GM18909 (cell line): ENCODE results near the gene ZNF277.
"Not testable (repeated sequence)": the region's sequence is repeated elsewhere in the genome, so short reads cannot be mapped to it uniquely, and the experiment has no call there.

Experiments used
- ATAC-seq: cut with Tn5 transposase; IDR thresholded peaks from one replicate; pipeline ENCODE4 v1.9.1; 2021; ENCODE audit warnings: mild to moderate bottlenecking; ENCODE audit not compliant: unreplicated experiment, poor library complexity

Gene ZNF277

DNA sequence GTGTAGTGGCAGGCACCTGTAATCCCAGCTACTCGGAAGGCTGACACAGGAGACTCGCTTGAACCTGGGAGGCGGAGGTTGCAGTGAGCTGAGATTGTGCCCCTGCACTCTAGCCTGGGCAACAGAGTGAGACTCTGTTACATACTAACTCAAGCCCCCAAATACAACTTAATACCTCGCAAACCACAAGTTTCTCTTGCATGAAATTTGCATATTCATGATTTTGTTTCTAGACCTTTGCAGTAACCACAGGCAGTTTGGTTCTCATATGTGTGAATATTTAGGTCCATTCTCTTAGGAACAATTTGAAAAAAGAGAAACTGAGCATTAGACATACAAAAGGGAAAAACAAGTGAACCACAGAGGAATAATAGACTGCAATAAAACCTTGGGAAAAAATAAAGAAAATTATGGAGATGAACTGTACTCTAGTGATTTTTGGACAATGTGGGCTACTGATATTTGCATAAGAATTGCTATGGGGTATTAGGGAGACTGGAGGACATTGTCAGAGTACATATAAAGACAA is 77.0 kb downstream of the ZNF277 start:
- ATAC-seq = peak; percentile 66

DNA sequence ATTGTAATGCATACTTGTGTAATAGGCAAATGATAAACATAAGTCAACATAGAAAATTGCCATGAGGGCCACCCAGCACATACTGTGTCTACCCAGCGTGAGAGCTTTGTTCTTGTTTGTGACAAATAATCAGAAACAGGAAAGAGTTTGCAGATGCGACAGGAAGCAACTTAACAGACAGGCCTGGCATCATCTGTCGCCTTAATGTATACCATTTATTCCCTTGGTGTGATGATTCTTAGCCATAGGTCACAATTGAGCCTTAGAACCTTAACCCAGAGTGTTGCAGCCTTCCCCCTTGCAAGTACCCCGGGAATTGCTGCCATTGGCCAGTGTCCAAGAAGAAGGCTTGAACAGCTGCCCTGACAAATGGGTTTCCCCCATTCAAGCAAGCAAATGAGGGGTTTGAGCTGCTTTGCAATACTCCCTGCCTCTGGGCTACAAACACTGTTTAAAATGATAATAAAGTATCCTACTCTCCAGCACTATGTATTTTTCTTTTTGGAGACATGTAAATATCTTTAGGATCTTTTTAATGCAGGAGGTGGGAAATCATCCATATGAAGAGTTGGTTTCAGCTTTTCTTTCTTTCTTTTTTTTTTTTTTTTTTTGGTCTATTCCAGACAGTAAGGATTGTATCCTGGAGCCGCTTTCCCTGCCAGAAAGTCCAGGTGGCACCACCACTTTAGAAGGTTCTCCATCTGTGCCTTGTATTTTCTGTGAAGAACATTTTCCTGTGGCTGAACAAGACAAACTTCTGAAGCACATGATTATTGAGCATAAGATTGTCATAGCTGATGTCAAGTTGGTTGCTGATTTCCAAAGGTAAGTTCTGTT is 80.0 kb downstream of the ZNF277 start:
- ATAC-seq = peak; percentile 77

DNA sequence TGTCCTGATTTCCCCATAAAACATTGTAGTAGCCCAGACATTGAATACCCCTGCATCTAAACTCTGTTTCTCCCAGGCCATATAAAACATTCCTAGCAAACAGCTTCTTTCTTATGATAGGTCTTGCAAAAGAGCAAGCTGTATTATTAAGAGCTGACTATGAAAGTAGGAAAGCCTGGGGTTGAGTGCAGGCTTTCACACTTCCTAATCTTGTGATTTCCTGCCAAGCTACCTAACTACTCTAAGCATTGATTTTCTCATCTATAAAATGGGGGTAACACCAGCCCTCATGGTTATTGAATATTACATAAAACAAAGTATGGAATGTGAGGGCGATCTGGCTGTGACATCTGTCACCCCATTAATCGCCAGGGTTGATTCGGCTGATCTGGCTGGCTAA is 81.8 kb downstream of the ZNF277 start:
- ATAC-seq = no peak

DNA sequence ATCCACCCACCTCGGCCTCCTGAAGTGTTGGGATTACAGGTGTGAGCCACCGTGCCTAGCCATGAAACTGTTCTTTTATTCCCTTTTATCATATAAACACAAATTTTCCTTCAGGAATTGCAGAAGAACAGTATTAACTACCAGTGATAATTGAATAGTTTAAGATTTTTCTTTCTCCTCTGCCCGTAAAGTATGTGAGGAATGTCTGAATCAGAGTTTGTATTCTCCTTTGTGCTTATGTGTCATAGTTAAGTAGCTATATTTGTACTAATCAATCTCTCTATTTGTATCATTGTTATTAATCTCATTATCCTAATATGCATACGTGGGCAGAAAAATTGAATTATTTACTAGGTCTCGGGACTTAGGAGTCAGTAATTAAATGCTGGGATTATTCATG is 83.6 kb downstream of the ZNF277 start:
- ATAC-seq = no peak

DNA sequence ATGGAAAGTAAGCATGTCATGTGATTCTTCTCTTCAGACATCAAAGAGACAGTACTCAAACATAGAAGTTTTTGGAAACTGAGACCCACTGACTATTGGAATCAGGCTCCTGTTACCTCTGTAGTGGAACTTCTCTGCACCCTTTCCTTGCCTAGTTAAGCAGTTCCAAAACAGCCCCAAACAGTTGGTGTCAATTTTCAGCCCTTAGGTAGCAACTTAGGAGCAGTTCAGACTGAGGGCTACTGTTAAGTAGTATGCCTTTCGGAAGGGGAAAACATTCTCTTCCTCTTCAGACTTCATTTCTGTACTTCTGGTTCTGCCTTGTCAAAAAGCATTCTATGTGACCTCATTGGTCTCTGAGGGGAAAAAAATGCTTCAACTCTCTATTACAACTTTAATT is 85.7 kb downstream of the ZNF277 start:
- ATAC-seq = no peak

DNA sequence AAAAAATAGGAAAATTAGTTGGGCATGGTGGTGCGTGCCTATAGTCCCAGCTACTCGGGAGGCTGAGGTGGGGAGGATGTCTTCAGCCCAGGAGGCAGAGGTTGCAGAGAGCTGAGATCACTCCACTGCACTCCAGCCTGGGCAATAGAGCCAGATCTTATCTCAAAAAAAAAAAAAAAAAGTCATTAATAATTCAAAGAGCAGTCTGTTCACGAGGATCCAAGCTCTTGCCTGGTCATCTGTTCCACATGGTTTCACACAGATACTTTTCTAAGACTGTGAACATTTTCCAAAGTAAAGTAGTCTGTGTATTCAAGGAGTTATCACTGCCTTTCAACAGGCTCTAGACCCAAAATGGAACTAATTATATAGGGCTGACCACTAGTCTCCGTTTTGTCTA is 86.9 kb downstream of the ZNF277 start:
- no peak for ATAC-seq

DNA sequence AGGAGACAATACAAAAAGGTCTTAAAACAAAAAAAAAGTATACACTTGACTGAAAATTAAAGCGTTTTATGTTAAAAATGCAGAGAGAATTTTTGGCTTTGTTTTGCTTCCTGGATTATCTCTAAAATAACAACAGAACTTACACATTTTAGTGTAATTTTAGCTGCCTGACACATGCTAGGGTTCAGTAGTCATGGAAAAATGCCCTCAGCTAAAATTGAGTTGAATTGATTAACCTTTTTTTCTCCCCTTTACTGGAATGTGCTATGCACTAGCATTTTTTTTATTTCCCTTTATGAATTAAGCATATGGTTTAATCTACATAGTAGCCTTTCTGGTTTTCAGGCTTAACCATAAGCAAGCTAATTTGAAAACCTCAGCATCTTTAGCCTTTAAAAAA is 89.9 kb downstream of the ZNF277 start:
- no peak for ATAC-seq

DNA sequence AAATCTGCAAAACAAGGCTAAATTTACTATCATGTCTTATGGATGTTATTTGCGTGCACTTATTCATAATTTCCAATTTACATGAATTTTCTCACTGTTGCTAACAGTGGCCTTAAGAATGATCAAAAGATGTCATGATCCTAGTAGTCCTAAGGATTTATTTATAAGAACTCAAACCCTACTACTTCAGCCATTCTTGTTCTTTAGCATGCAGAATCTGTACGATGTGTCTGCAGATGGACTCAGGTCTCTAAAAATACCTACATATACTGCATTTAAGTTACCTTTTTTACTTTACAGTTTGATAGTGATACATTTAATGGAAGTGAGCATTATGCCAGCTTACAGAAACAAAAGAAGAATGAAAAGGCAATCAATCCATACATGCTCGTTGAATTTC is 91.2 kb downstream of the ZNF277 start:
- ATAC-seq = no peak

DNA sequence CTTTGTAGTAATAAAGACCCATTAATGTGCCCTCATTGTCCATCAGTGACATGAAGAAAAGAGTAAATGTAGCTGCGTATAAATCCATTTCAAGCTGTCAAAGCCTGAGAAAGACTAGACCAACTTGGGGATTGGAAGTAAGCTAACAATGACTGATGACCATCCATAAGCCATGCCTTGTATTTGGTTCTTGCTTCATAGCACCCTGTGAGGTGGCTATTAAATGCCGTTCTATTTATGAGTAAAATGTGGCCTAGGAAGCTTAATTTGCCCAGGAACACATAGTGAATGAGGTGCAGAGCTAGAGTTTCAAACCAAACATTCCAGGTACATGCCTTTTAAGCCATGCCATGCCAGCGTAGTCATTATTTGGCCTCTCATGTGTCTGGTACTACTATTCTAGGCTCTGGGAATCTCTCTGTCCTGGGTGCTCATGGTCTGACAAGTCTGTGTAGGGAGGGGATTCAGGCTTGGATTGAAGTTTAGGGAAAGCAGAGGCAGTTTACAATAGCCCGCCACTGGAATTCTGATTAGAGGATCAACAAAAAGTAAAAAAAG is 92.1 kb downstream of the ZNF277 start:
- no peak for ATAC-seq

DNA sequence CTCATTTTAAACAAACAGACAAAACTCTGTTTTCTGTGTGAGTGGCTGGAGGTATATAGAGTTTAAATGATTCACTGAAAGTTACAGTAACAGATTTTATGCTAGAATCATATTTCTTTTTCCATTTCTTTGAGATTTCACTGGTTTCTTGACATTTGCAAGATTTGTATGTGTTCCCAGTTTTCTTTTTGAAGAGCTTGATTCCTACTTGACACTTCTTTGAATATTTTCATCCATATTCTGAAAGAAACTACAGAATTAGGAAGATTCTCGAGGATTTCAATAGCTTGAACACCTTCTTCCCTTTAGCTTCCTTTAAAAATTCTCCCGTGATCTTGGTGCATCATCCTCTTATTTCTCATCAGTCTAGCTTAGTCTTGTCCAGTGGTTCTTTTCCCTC is 93.6 kb downstream of the ZNF277 start:
- no peak for ATAC-seq

DNA sequence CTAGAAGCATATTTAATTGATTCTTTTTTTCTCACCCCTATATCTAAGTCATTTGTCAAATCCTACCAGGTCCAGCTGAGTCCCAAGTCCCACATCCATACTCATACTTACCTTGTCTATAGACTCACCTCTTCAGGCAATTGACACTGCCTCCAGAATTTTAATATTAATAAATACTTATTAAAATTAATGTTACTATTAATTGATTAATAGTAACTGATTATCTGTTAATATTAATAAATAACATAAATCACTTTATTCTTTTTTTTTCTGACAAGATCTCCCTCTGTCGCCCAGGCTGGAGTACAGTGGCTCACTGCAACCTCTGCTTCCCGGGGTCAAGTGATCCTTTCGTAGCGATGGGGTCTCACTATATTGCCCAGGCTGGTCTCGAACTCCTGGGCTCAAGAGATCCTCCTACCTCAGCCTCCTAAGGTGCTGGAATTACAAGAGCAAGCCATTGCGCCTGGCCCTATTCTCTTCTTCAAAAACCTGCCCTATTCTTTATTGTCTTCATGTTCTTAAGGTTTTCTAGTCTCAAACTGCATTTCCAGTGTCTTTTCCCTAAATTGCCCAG is 94.4 kb downstream of the ZNF277 start:
- ATAC-seq = no peak

DNA sequence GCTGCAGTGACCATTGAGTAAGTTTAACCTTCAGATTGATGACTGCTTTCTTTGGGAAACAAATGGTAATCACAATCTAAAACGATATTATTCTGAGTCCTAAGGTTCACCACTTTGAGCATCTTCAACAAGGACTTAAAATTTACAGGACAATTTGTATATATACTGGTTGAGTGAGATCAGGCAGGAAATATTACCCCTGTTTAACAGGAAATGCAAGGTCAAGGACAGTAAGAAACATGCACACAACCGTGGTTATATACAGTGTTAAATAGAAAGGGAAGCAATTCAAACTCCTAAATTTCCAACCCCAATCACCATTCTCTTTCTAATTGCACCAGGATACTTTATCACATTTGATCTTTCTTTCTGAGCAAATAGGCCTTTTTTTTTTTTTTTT is 96.1 kb downstream of the ZNF277 start:
- no peak for ATAC-seq

DNA sequence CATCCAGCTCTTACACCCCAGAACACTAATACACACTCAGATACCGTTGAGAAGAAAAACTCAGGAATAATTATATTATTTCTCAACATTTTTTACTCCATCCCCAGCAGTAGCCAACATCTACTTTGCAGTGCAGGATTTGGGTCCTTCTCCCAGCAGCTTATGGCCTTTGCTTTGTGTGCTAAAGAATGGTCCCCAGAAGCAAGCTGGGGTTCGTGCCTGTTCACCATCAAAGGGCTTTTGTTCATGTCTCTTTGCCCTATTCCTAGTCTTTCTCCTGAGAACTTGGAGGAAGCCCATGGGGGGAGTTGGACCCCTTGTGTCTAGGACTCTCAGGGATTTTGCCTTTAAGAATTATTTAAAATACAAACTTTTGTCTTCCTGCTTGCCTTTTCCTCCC is 100.4 kb downstream of the ZNF277 start:
- ATAC-seq = no peak

DNA sequence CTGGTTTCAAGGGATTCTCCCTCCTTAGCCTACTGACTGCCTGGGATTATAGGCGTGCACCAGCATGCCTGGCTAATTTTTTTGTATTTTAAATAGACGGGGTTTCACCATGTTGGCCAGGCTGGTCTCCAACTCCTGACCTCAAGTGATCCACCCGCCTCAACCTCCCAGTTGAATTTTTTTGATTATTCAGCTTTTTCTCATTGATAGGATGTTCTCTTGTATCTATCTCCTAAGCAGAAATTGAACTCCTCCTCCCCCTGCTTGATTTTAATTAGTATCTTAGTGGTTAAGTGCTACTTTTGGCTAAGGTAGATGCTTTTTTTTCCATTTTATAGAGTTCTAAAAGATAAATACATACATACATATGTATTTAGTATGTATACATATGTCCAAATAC is 101.0 kb downstream of the ZNF277 start:
- no peak for ATAC-seq

DNA sequence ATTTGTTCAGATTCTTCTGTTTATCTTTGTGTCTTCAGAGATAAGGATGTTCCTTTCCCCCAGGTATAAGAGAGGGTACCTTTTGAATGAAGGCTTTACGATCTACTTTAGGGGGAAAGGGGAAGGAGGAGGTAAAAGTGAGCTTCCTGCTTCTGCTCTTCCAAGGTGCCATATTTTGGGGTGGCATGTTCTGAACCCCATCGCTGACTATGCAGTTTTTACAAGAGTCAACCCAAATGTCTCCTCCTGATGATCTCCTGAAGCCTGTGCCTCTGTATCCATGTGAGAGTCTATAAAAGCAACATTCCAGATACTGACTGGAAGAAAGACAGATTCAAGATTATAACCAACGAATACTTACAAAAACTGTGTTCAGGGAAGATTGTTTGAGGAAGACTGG is 102.5 kb downstream of the ZNF277 start:
- ATAC-seq = no peak

DNA sequence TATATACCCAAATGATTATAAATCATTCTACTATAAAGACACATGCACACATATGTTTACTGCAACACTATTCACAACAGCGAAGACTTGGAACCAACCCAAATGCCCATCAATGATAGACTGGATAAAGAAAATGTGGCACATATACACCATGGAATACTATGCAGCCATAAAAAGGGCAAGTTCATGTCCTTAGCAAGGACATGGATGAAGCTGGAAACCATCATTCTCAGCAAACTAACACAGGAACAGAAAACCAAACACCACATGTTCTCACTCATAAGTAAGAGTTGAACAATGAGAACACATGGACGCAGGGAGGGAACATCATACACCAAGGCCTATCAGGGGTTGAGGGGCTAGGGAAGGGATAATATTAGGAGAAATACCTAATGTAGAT is 110.3 kb downstream of the ZNF277 start:
- ATAC-seq = not testable (repeated sequence)

DNA sequence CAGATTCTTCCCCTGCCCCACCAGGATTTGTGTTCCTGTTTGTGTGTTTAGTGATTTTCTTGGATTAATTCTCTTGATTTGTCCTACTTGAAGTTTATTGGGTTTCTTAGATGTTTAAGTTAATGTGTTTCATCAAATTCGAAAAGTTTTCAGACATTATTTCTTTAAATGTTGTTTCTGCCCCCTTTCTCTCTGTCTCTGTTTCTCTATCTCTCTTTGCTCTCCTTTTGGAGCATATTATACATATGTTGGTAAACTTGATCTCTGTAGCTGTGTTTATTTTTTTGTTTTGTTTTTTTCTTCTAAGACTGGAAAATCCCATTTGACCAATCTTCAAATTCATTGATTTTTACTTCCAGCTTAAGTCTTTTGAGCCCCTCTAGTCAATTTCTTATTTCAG is 115.6 kb downstream of the ZNF277 start:
- ATAC-seq = no peak

DNA sequence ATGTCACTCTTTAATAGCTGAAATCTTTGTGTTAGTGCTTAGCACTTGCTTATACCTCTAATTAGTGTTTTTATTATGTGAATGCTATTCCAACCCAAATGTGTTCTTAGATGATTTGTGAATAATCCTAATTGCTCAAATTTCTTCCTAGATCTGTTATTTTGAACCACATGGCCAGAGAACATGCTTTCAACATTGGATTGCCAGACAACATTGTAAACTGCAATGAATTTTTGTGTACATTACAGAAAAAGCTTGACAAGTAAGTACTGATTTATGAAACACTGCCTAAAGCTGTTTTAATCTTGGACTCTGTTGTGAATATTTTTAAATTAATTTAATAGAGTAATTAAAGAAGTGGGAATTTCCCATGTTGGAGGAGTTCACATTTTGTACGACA is 121.1 kb downstream of the ZNF277 start:
- ATAC-seq = no peak

DNA sequence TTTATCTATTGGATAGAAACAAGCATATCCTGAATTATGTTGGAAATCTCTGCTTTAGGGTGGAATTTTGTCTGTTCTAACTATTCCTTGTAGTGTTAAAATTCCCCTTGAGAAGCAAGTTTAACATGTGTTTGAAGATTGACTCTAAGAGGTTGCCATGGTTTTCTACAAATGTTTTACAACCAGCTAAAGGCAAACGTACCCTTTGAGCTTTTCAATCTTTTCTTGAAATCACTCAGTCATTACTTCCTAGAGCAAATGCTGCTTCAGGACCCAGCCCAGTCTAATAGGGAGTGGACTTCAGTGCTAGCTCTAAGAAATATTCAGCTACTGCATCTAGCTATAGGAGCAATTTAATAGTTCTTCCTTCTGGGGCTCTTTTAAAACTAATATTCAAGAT is 125.0 kb downstream of the ZNF277 start:
- no peak for ATAC-seq

DNA sequence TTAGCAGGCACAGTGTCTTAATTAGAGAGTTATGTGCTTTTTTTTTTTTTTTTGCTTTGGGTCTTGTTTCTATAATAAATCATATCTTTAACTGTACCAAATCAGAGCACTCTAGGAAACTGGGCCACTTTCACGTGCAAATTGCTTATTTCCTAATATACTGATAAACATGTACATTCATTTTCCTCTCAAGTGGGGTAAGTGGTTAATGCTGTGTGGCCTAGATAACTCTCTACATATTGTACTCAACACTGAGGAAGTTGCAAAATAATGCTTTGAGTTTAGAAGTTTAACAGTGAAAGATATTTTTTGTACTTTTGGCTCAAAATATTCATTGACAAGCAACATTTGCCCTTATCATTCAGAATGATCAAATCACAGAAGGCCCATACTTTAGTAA is 127.9 kb downstream of the ZNF277 start:
- no peak for ATAC-seq

DNA sequence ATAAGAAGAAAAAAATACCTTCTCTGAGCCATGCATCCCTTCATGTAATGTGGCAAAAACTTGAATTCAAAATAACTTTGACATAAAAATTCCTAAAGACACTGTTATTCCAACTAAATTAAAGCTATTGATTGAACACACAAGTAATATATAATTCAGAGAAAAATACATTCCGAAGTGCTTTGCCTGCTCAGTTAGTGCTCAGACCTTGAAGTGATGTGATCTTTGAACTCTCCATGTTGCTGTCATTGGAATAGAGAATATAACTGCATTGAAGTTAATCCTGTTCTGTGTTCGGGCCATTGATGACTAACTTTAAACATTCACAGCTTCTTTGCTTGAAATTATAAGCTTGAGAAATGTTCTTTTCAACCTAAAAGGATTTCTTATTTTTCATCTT is 129.8 kb downstream of the ZNF277 start:
- no peak for ATAC-seq
